ENCODE measurements around the gene ADGRL3. TPM values are rescaled to one million over a fixed set of nuclear protein-coding genes. Genes with fewer than 3 reads are reported as not detected.

The ADGRL3 gene
- polyA plus RNA-seq, 3 donors = 24.0 to 28.9 (median 27.8) TPM

GRCh38 chr4:61443813-61444510 lies 243.8 kb downstream of the ADGRL3 start:
- no peak for DNase-seq (ENCODE audit: extremely low read depth in 1 of 11, low read depth in 9 of 11, low spot score in 4 of 11)

GRCh38 chr4:61445374-61446063 lies 245.4 kb downstream of the ADGRL3 start:
- DNase-seq (ENCODE audit: extremely low read depth in 1 of 11, low read depth in 9 of 11, low spot score in 4 of 11) = no peak

- DNase-seq (ENCODE audit: extremely low read depth in 1 of 11, low read depth in 9 of 11, low spot score in 4 of 11) = no peak
Observed at GRCh38 chr4:61446941-61447340, 246.8 kb downstream of the ADGRL3 start.

DNA sequence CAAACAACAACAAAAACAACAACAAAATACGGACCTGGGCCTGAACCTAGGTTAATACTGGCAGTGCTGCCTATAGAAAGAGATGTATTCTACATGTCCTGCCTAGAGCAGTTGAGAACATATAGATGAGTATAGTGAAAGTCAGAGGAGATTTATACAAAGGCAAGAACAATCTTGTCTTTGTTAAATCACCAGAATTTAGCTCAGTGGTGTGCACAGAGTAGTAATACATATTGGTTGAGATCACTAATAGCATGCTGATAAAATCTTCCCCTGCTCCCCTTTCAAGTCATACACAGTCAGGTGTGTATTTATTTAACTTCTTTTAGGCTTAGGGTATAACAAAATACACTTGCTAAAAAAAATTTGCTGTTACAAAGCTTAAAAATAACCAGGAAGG lies 247.8 kb downstream of the ADGRL3 start:
- no peak for DNase-seq (ENCODE audit: extremely low read depth in 1 of 11, low read depth in 9 of 11, low spot score in 4 of 11)

GRCh38 chr4:61451935-61452334 lies 251.8 kb downstream of the ADGRL3 start:
- DNase-seq (ENCODE audit: extremely low read depth in 1 of 11, low read depth in 9 of 11, low spot score in 4 of 11) = no peak

GRCh38 chr4:61461956-61462355 lies 261.8 kb downstream of the ADGRL3 start:
- DNase-seq (ENCODE audit: extremely low read depth in 1 of 11, low read depth in 9 of 11, low spot score in 4 of 11) = no peak

DNA sequence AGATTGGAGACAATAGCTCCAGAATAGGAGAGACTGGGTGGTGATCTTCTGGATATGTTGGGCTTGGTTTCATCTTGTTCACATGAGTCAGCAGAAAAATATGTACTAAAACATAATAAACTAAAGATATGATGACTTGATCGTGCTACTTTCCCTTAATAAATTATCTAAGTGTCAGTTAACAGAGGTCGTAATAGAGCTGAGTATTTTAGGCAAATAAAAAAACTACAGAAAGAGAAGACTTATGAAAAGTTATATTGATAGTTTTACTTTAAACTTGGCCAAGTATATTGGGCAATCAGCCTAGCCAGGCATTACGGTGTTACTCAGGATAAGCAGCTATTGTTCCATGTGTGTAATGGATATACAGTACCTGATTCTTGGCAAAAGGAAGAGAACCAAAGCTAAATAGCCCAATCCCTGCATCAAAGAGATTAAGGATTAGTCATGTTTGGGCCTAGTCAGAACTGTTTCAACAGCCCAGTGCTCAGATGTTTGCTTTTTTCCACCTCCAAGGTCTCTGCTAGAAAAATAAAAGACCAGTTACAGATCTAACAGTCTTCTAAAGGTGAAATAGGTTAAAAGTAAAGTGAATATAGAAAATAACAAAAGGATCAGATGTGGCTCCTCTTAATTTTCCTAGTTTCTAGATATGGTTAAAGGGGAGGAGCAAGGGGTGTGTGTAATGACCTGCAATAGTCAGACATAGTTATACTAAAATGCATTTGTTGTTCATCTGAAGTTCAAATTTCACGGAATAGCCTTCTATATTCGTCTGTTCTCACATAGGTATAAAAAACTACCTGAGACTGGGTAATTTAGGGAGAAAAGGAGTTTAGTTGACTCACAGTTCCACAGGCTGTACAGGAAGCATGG lies 262.6 kb downstream of the ADGRL3 start:
- no peak for DNase-seq (ENCODE audit: extremely low read depth in 1 of 11, low read depth in 9 of 11, low spot score in 4 of 11)

GRCh38 chr4:61468024-61468720 lies 268.0 kb downstream of the ADGRL3 start:
- DNase-seq (ENCODE audit: extremely low read depth in 1 of 11, low read depth in 9 of 11, low spot score in 4 of 11) = no peak

- no peak for DNase-seq (ENCODE audit: extremely low read depth in 1 of 11, low read depth in 9 of 11, low spot score in 4 of 11)
Observed at GRCh38 chr4:61473306-61473705, 273.2 kb downstream of the ADGRL3 start.

- no peak for DNase-seq (ENCODE audit: extremely low read depth in 1 of 11, low read depth in 9 of 11, low spot score in 4 of 11)
Observed at GRCh38 chr4:61478340-61478739, 278.2 kb downstream of the ADGRL3 start.

GRCh38 chr4:61485056-61485455 lies 284.9 kb downstream of the ADGRL3 start:
- DNase-seq (ENCODE audit: extremely low read depth in 1 of 11, low read depth in 9 of 11, low spot score in 4 of 11) = no peak

DNA sequence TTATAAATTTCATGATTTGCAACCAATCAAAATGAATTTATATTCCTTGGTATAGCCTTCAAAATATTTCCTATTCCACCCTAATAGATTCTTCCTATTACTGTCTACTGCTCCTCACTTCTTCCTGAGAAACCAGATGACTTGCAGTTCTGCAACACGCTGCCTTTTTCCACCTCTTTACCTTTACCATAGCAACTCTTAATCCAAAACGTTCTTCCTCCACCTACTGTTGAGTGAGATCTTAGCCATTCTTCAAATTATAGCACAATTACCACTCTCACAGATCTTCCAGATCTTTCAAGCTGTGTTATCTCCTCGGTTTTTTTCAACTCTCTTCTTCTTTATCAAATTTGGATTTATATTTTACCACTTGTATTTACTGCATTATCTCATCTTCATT lies 289.8 kb downstream of the ADGRL3 start:
- DNase-seq (ENCODE audit: extremely low read depth in 1 of 11, low read depth in 9 of 11, low spot score in 4 of 11) = no peak

DNA sequence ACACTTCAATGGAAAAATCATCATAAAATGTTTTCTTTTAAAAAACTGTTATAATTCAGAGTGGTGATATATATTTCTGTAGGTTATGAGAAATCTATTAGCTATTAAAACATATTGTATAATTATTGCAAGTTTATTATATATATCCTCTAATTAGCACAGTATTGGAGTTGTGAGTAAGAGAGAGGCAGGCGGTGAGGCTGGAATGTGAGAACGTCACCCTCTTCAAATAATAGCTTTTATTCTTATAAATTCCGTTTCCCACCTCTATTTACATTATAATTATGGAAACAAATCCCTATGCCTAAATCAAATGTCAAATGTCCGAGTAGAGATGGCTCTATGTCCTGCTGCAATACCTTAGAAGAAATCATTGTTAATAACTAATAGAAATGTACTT lies 292.9 kb downstream of the ADGRL3 start:
- no peak for DNase-seq (ENCODE audit: extremely low read depth in 1 of 11, low read depth in 9 of 11, low spot score in 4 of 11)

- DNase-seq (ENCODE audit: extremely low read depth in 1 of 11, low read depth in 9 of 11, low spot score in 4 of 11) = no peak
Observed at GRCh38 chr4:61493470-61493869, 293.3 kb downstream of the ADGRL3 start.

DNA sequence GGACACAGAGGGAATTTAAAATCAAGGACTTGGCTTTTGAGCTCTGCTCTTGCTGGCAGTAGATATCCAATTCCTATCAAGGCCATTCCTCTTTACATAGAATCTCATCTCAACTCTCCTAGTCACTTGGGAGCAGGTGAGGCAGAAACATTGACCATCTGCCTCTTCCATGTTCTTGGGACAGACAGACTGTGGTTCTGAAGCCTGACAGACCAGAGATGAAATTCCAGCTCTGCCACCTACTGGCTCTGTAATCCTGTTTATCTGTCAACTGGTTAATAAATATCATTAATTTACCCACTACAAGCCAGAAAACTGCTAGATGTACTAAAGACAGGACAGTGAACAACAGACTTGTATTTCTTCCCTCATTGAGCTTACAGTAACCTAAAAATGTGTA lies 300.8 kb downstream of the ADGRL3 start:
- no peak for DNase-seq (ENCODE audit: extremely low read depth in 1 of 11, low read depth in 9 of 11, low spot score in 4 of 11)

- DNase-seq (ENCODE audit: extremely low read depth in 1 of 11, low read depth in 9 of 11, low spot score in 4 of 11) = no peak
Observed at GRCh38 chr4:61501812-61502211, 301.7 kb downstream of the ADGRL3 start.

GRCh38 chr4:61505773-61506685 lies 305.9 kb downstream of the ADGRL3 start:
- peak in 1 of 11 donors; percentile 11 for DNase-seq (ENCODE audit: extremely low read depth in 1 of 11, low read depth in 9 of 11, low spot score in 4 of 11)

GRCh38 chr4:61507091-61507490 lies 307.0 kb downstream of the ADGRL3 start:
- no peak for DNase-seq (ENCODE audit: extremely low read depth in 1 of 11, low read depth in 9 of 11, low spot score in 4 of 11)

Data from renal cortex interstitium (tissue), 11 donors.